Stimulated activated CD8-positive, alpha-beta memory T cell treated with anti-CD3 and anti-CD28 coated beads, Interleukin-4, amount 100 ng/mL, for 48 hours (primary cell): Measurements from ENCODE around the gene ITGB4.
A peak's percentile ranks its signal among the peaks of the same experiment; 100 is the strongest.

ENCODE experiments used
- DNase-seq: peaks from one replicate; pipeline ENCODE4 v3.0.0-alpha.2; 2020

The ITGB4 gene

GRCh38 chr17:75720656-75721462 is at the start of gene ITGB4:
ITGB4 (plus strand) TSS chr17:75721459; CDS start chr17:75724704, 3,245 bp downstream.
- peak; percentile 57 for DNase-seq

- DNase-seq = no peak
Measured at GRCh38 chr17:75672011-75672410, 49.2 kb upstream of the ITGB4 start.

GRCh38 chr17:75673487-75673886 is 47.8 kb upstream of the ITGB4 start:
- DNase-seq = no peak

- DNase-seq = no peak
Measured at GRCh38 chr17:75676461-75676860, 44.8 kb upstream of the ITGB4 start.

GRCh38 chr17:75679706-75680211 is 41.5 kb upstream of the ITGB4 start:
- DNase-seq = no peak

- no peak for DNase-seq
Measured at GRCh38 chr17:75680431-75680830, 40.8 kb upstream of the ITGB4 start.

- DNase-seq = no peak
Measured at GRCh38 chr17:75681289-75681688, 40.0 kb upstream of the ITGB4 start.

GRCh38 chr17:75683583-75683982 is 37.7 kb upstream of the ITGB4 start:
- DNase-seq = no peak

- no peak for DNase-seq
Measured at GRCh38 chr17:75684249-75684648, 37.0 kb upstream of the ITGB4 start.

GRCh38 chr17:75684924-75685323 is 36.3 kb upstream of the ITGB4 start:
- DNase-seq = no peak

GRCh38 chr17:75685499-75685898 is 35.8 kb upstream of the ITGB4 start:
- no peak for DNase-seq

GRCh38 chr17:75688209-75688825 is 32.9 kb upstream of the ITGB4 start:
- peak; percentile 44 for DNase-seq

GRCh38 chr17:75689441-75689873 is 31.8 kb upstream of the ITGB4 start:
- peak; percentile 50 for DNase-seq

- DNase-seq = peak; percentile 75
Measured at GRCh38 chr17:75691371-75691791, 29.9 kb upstream of the ITGB4 start.

GRCh38 chr17:75691801-75692626 is 29.2 kb upstream of the ITGB4 start:
- DNase-seq = no peak

- DNase-seq = no peak
Measured at GRCh38 chr17:75692976-75693375, 28.3 kb upstream of the ITGB4 start.

- DNase-seq = no peak
Measured at GRCh38 chr17:75693500-75694481, 27.5 kb upstream of the ITGB4 start.

GRCh38 chr17:75694536-75694935 is 26.7 kb upstream of the ITGB4 start:
- DNase-seq = no peak

- no peak for DNase-seq
Measured at GRCh38 chr17:75695141-75695829, 26.0 kb upstream of the ITGB4 start.

- no peak for DNase-seq
Measured at GRCh38 chr17:75695830-75696271, 25.4 kb upstream of the ITGB4 start.

- no peak for DNase-seq
Measured at GRCh38 chr17:75697651-75698291, 23.5 kb upstream of the ITGB4 start.
